ENCODE data around the gene SAPCD2. TPM values are rescaled to one million over a fixed set of nuclear protein-coding genes. Genes with fewer than 3 reads are reported as not detected.
"Not testable (repeated sequence)": the region's sequence is repeated elsewhere in the genome, so short reads cannot be mapped to it uniquely, and the experiment has no call there.

The SAPCD2 gene
- total RNA-seq, 1 donor from 2014 or later: 0.99 TPM

- no peak for DNase-seq (ENCODE audit: low read depth)
Measured at GRCh38 chr9:137064880-137065164, 5.5 kb downstream of the SAPCD2 start.

- DNase-seq (ENCODE audit: low read depth): no peak
Measured at GRCh38 chr9:137064027-137064879, 6.1 kb downstream of the SAPCD2 start.

- no peak for DNase-seq (ENCODE audit: low read depth)
Measured at GRCh38 chr9:137063311-137064026, 6.9 kb downstream of the SAPCD2 start.

- not testable (repeated sequence) for DNase-seq (ENCODE audit: low read depth)
Measured at GRCh38 chr9:137062798-137063197, 7.6 kb downstream of the SAPCD2 start.

- no peak for DNase-seq (ENCODE audit: low read depth)
Measured at GRCh38 chr9:137062384-137062783, 8.0 kb downstream of the SAPCD2 start.

- DNase-seq (ENCODE audit: low read depth): no peak
Measured at GRCh38 chr9:137058521-137059234, 11.7 kb downstream of the SAPCD2 start.

GRCh38 chr9:137057545-137057944, 12.8 kb downstream of the SAPCD2 start:
- DNase-seq (ENCODE audit: low read depth): no peak

- DNase-seq (ENCODE audit: low read depth): no peak
Measured at GRCh38 chr9:137056739-137057415, 13.5 kb downstream of the SAPCD2 start.

GRCh38 chr9:137055385-137056364, 14.7 kb downstream of the SAPCD2 start:
- DNase-seq (ENCODE audit: low read depth): peak; percentile 65

- DNase-seq (ENCODE audit: low read depth): no peak
Measured at GRCh38 chr9:137054932-137055384, 15.4 kb downstream of the SAPCD2 start.

GRCh38 chr9:137053944-137054931, 16.1 kb downstream of the SAPCD2 start, which contains the start of gene ENTPD2:
Gene ENTPD2 (minus strand): TSS chr9:137054061. CDS start chr9:137053997, 64 bp downstream.
- DNase-seq (ENCODE audit: low read depth): no peak

- no peak for DNase-seq (ENCODE audit: low read depth)
Measured at GRCh38 chr9:137052998-137053943, 17.1 kb downstream of the SAPCD2 start.

- no peak for DNase-seq (ENCODE audit: low read depth)
Measured at GRCh38 chr9:137052293-137052692, 18.1 kb downstream of the SAPCD2 start.

- no peak for DNase-seq (ENCODE audit: low read depth)
Measured at GRCh38 chr9:137051145-137051724, 19.1 kb downstream of the SAPCD2 start.

GRCh38 chr9:137050570-137050969, 19.8 kb downstream of the SAPCD2 start:
- no peak for DNase-seq (ENCODE audit: low read depth)

- DNase-seq (ENCODE audit: low read depth): no peak
Measured at GRCh38 chr9:137049544-137050449, 20.6 kb downstream of the SAPCD2 start.
